Colon (tissue), 2 donors: Measurements from ENCODE around the gene TNPO3.

ENCODE experiments used
- FAIRE-seq: peaks from 2 replicates; lab custom pipeline; 2012; peaks lifted over from hg19 to GRCh38; lab: Jason Lieb, UNC
- donor health status: control.
- donor health status: control.

Gene TNPO3

DNA sequence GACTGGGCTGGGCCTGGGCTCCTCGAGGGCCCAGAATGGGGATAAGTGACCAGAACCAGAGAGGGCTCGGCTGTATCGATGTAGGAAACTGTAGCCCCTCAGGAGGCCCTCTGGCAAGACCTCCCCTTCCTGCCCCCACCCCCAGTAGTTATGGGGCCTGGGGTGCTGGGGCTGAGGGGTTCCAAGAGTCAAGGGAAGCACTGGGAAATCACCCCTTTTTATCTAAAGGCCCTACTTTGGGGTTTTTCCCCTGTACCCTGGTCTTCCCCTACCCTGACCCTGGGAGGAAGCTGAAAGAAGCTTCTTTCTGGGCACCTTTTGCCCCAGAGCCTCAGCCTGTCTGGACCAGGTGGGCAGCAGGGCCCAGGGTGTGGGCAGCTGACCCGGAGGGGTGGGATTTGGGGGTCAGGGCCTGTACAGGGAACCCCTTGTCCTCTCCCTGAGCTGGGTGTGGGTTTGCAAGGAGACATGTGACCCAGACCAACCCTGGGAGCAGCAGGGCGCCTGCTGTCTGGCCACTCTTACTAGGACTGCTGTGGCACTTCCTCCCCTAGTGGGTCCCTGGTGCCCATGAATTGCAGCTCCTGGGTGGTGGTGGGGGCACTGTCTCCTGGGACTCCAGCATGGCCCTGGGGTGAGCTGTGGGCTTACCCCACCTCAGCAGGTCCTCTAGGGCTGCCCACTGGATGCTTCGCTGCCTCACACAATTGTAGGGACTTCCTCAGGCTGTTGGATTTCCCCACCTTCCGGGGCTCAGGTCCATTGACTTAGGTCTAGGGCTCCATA is 115.6 kb downstream of the TNPO3 start:
- FAIRE-seq: no peak

DNA sequence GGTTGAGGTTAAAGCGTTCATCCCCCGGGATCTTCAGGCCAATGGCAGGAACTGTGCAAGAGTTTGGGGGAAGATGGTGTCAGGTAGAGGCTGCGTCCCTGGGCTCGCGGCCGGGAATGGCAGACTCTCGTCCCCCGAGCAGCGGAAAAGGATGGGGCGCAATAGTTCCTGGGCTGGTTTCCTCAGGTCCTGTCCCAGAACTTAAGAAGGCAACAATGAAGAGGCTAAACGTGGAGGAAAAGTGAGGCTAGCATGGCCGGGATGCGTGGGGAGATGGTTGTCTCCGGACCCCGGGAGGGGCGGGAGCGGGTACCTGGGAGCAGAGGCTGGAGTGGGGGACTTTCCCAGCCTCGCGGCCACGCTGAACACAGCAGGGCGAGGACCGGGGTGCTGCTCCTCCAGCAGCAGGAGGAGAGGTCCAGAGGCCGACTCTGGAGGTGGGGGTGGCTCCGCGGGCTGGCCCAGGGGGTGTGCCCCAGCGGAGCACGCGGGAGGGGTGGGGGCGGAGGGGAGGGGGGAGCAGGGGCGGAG is 116.3 kb downstream of the TNPO3 start:
- no peak for FAIRE-seq

DNA sequence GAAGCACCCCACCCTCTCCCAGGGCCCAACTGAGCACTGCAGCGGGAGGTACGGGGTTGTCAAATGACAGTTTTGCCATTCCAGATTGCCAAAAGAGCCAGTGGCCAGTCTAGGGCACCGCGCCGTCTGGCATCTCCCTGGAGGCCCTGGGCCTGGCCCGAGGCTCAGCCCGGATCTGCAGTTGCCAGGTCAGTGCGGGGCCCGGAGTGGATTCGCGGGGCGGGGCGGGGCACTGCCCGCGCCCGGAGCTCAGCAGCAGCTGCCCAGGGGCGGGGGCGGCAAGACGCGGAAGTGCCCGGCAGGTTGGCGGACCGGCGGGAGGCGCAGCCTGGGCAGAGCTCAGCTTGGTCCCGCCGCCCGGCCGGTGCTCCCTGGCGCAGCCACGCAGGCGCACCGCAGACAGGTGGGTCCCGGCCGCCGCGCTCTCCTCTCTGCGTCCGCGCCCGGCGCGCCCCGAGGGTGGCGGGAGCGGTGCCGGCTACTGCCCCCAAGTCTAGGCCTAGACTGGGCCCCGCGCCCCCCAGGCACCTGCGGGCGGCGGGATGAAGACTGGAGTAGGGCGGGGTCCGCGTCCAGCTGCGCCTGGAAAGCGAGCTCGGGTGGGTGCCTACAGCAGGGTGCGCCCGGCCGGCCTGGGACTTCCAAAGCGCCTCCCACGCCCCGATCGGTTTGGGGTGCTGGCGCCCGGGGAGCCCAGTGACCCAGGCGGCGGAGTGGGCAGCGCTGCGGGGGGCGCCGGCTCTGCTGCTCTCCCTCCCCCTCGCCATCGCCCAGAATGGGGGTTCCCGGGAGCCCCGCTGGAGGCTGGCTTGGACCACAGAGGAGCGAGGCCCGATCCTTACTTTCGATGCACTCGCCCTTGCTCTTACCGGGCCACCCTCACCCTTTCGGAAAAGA is 117.0 kb downstream of the TNPO3 start, which contains the start of gene IRF5:
Gene IRF5, plus strand, starts transcription at position 281 of the 897 bp plus-strand sequence. CDS start 4,155 bp downstream, outside the sequence.
- no peak for FAIRE-seq

DNA sequence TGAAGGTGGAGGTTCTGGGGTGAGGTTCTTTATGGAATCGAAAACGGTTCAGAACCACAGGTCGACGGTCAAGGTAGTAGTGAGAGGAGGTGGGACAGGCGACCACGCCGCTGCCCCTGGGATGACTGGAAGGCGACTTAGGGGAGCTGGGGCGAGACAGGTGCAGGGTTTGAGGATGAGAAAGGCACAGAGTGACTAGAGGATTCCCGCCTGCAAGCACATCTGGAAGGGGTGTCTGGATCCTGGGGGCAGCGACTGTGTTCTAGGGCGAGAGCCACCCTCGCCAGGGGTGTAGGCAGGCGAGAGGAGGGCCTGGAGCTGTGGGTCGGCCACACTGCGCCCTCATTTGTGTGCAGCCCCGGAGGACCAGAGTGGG is 117.7 kb downstream of the TNPO3 start:
- FAIRE-seq: no peak

DNA sequence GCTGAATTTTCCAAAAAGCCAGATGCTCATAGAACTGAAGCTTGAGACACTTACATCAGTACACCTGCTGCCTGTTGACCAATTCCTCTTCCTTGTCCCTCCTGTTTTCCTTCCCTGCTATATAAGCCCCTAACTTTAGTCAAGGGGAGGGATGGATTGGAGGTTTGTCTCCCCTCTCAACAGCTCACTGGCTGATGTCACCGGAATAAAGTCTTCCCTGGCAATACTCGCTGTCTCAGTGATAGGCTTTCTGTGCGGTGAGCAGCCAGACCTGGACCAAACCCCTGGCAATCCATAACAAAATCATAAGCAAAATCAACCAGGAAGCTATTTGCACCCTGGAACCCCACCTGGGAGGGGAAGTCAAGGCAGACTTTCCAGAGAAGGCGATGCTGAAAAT is 118.1 kb downstream of the TNPO3 start:
- FAIRE-seq: no peak

DNA sequence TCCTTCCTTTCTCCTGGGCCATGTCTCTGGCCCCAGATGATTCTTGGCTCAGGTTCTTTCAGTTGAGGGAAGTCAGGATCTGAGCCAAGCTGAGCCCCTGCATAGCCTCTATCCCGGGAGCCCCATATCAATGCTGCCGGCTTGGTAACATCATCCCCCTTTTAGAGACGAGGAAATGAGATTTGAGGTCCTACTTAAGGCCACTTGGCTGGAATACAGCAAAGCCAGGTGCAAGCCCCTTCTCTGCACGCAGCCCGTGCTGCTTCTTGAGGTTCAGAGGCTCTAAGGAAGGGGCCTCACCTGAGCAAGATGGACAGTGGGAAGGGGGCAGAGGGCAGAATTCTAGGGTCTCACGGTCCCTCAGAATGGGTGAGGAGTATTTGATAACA is 119.6 kb downstream of the TNPO3 start:
- FAIRE-seq: no peak

DNA sequence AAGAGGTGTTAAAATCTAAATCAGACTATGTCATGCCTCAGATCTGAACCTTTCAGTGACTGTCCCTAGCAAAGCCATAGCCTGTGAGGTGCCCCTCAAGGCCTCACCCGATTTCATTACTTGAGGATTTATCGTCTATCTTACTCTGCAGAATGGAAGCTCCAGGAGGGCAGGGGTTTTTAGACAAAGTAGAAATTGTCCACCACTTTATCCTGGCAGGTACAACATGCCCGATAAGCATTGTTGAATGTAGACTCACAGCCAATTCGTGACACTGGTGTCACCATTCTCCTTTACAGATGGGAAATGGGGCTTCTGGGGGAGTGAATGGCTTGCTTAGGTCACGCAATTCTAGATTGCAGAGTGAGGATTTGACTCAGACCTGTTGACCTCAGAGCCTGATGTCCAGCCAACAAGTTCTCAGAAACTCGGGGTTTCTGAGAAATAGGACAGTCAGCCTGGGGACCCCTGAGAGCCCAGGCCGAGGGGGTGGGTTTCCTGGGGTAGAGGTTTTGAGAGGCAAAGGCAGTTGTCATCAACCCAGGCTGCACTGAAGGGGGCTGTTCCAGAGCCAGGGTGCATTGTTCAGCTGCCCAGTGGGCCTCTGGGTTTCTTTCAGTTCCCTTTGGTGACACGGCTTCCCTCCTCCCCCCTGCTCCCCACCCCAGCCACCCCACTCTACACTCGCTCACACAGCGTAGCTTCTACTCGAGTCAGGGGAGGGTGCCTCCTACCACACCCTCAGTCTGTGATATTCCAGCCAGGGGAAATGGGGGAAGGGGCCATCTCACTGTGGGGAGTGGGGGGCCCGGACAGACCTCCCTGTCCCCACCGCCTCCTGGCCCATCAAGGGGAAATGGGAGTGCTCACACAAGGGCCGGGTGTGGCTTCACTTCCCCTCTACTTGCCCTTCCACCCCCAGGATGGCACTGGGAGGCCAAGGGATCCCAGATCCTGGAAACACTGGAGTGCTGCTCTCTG is 120.3 kb downstream of the TNPO3 start:
- FAIRE-seq: no peak

DNA sequence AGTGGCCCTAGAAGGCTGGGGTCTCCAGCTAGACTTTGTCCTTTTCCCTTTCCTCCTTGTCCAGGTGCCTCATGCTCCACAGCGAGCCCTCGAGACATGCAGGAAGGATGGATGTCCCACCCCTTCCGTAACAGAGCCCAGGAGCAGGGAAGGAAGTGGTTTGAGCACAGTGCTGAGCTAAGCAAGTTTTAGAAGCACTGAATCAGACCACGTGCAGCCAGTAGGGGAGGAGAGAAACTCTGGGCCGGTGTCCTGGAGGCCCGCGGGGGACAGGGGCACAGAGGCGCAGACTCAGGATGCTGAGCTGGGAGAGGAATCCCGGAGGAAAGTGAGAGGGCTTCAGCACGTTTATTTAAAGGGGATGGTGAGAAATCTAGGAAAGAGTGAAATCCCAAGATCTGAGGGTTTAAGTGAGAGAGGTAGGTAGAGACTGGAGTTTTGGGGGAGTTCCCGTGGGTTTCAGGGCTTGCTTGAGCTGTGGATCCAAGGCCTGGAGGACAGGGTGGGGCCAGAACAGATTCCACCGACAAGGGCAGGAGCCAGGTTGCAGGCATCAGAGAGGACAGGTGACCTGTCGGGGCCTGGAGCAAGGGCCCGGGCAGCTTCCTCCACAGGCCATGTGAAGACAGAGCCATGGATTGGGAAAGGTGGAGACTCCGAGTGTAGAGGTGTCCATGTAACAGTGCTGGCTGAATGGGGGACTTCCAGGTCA is 121.6 kb downstream of the TNPO3 start:
- FAIRE-seq: no peak

DNA sequence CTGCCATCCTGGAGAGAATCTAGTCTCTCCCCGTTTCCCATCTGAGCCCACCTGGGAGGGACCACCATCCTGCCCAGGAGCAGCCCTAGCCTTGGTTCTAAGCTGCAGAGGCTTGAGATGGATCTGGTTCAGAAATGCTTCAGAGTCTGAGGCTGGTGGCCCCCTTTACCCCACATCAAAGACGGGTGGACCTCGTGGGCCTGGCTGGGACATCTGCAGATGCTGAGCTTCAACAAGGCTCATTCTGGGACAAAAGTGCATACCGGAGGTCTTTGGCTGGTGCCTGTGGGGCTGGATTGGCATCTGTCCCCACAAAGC is 122.1 kb downstream of the TNPO3 start:
- no peak for FAIRE-seq

DNA sequence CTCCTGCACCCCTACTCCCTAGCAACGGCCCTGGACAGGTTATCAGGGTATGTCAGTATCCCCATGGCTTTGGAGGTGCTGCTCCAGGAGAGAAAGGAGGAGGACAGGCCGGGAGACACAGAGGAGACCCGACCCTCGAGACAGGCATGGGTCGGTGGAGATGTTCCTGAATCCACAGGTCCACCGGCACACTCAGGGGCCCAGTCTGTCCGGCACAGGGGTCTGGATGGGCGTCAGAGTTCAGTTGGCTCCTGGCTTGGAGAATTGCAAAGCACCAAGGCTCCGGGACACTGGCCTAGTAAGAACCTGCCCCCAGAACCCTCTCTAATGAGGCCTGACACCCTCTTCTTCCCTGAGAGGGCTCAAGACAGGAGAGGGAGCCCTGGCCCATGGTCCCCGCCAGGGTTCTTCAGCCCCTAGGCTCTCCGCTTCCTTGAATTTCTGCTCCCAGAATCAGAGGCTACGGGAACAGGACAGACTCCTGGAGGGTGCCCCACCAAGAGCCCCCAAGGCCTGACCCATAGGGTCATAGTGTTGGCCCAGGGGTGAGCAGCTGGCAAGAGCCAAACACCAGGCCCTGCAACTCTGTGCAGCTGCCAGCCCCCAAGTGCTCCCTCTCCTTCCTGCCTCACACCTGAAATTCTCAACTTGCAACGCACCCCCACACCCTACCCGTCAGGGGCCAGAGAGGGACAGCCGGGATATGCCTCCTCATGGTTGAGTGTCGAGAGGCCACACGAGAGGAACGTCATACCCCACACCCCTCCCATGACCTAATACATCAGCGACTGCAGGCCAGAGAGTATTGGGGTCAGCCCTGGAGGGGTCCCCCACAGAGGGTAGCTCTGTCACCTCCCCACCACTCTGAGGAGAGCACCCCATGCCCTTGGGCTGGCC is 122.7 kb downstream of the TNPO3 start:
- FAIRE-seq: no peak

DNA sequence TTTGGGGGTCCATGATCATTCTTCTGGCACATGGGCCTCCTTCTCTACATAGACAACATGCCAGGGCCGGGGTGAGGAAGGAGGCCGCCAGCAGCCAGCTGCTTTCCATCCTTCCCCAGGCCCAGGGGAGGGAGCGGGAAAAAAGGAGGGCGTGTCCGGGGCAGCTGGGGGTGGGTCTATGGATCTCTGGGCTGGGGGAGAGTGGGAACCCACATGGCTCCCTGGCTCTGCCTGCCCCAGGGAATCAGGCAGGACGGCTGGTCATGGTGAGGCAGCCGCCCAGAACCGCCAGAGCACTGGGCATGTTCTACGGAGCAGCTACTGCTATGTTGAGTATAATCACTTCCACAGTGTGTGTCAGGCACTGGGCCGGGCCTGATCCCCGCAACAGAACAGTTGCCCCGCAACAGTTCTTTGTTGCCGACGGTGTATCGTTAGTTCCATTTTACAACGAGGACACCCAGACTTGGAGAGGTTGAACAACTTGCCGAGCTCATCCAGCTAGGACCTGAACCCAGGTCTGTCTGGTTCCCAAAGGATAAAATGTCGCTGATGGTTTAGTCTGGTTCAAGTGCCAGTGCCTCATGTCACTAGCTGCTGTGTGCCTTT is 123.6 kb downstream of the TNPO3 start:
- FAIRE-seq: no peak

DNA sequence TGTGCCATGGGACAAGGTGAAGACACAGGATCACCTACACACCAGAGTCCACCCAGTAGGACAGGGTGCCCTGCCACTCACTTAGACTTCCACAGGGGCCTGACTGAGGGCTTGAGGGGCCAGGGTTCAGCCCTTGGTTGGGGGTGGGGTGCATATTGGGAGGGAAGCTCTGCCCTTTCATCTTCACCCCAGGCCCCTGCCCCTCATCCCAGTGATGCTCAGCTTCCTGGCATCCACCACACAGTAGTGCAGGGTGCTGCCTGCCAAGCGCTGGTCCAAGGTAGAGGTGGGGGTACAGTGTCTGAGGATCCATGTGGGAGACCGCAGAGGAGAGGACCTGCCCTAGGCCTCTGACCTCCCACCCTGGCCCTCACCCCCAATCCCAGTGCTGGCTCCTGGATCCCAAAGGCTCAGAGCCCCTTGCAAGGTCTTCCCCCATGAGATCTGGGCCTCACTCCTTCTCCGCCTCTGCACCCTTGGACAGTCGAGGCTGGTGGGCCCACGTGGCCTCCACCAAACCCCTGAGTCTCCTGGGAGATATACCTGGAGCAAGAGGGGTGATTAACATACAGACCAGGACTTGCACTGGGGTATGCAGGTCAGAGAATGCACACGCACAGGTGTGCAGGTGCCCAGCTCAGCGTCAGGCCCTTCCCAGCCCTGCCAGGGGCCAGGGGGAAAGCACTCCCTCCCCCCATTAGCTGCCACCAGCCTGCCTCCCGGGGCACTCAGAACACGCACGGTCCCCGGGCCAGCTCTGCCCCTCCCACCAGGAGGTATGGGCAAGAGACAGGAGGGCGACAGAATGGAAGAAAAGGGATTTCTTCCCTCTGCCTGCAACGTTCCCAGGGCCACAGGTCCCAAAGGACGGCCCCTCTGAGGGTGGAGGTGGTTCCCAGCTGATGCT is 125.8 kb downstream of the TNPO3 start:
- FAIRE-seq: no peak

DNA sequence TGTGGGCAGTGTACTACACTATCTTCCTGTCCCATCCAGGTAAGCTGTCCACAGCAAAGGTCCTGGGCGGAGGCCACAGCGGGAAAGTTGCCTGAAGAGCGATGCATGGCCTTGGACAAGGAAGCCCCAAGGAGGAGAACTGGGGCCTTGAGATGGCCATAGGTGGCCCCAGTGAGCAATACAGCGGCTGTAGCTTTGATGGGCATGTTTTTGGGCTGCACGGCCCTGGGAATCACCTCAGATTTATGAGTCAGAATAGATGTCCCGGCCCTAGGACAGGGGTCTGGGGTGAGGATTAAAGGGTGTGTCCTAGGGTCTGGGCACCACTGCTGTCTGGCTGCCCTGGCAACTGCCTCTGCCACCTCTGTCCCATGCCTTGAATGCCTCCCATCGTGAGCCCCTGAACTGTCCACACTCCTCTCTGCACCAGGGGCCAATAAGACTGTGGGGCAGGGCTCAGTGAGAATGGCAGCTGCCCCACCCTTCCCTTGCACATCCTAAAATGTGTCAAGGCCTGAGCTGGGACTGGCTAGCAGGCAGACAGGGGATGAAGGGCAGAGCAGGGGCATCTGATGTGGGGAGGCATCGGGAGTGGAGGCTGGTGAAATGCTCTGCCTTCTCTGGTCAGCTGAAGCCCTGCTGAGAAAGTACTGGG is 126.6 kb downstream of the TNPO3 start:
- no peak for FAIRE-seq

DNA sequence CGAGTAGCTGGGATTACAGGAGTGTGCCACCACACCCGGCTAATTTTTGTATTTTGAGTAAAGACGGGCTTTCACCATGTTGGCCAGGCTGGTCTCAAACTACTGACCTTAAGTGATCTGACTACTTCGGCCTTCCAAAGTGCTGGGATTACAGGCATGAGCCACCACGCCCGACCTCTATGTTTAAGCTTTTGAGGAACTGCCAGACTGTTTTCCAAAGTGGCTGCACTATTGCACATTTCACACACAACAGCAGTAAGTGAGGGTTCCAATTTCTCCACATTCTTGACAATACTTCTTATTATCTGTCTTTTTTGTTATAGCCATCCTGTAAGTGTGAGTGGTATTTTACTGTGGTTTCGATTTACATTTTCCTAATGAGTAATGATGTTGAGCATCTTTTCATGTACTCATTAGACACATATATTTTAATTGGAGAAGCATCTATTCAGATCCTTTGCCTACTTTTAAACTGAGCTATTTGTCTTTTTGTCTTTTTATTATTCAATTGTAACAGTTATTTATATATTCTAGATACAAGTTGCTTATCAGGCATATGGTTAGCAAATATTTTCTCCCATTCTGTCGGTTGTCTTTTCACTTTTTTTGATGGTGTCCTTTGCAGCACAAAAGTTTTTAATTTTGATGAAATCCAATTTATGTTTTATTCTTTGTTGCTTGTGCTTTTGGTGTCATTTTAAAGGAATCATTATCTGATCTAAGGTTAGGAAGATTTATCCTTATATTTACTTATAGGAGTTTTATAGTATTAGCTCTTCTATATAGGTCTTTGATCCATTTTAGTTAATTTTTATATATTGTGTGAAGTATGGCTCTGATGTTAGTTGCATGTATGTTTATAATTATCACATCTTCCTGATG is 130.0 kb downstream of the TNPO3 start:
- FAIRE-seq: peak; percentile 55

DNA sequence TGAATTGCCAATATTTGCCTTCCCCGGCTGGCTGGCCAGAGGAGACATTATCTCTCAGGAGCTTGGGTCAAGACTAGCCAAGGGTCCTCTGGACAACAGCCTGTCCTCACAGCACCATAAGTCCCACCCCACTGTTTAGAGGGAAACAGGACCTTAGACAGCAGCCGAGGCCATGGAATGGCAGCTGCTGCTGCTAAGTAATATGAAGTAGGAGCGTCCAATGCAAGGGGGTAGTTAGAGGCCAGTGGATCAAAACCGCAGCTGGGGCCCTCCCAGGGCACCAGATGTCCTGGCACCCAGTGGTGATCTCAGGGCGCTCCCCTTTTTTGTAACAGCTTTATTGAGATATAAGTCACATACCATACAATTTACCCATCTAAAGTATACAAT is 131.5 kb downstream of the TNPO3 start:
- FAIRE-seq: no peak

DNA sequence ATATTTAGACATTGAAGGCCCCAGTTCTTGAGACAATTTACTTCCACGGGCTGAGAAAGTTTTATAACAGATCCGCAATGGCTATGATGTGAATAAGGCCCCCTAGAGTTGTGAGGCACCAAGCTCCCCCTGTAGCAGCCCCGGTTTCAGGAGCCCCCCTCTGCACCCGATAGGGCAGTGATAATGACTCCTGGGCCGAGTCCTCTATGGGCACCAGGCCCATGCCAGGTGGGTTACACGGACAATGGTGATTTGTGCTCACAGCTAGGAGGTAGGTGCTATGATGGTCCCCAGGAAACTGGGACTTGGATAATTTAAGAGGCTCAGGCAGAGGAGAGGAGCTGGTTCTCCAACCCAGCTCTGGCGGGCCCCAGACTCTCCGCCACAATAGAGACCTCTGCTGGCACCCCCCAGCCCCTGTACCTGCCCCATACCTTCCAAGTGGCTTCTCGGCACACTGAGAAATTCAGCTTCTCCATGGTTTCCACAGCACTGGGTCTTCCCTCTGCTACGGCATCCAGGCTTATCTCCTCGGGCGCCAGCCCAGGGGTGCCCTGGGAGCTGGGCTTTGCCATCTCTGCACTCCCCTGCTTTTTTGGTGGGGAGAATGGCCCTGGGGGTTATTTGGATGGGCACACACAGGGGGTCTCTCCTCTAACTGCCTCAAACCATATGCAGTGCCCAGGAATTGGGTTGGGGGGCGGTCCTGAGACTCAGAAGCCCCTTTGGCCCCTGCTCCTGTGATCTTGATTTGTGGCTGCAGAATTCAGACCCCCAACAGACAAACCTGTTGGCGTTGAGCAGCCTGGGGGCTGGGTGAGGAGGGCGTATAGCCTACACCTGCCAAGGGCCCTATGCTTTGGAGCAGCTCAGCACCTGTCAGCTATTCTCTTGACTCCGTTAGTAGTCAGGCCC is 132.2 kb downstream of the TNPO3 start:
- no peak for FAIRE-seq
